Osteocyte (in vitro differentiated cells): ENCODE measurements around the gene ANKMY2. TPM values are rescaled to one million over a fixed set of nuclear protein-coding genes. Genes with fewer than 3 reads are reported as not detected.

Experiments used
- DNase-seq: peaks from one replicate; pipeline ENCODE4 v3.0.0; 2021; ENCODE audit warnings: mixed read lengths; ENCODE audit not compliant: unreplicated experiment; ENCODE audit errors: extremely low spot score
- H3K27ac Mint-ChIP-seq: one replicate; pipeline ENCODE4 v1.8.0; 2021; ENCODE audit warnings: mild to moderate bottlenecking, mixed read lengths; ENCODE audit not compliant: unreplicated experiment
- H3K27me3 Mint-ChIP-seq: one replicate; pipeline ENCODE4 v1.8.0; 2021; ENCODE audit warnings: mixed read lengths; ENCODE audit not compliant: unreplicated experiment
- H3K36me3 Mint-ChIP-seq: one replicate; pipeline ENCODE4 v1.8.0; 2021; ENCODE audit warnings: mixed read lengths; ENCODE audit not compliant: unreplicated experiment
- H3K4me1 Mint-ChIP-seq: one replicate; pipeline ENCODE4 v1.8.0; 2021; ENCODE audit warnings: mixed read lengths; ENCODE audit not compliant: unreplicated experiment
- H3K4me3 Mint-ChIP-seq: one replicate; pipeline ENCODE4 v1.8.0; 2021; ENCODE audit warnings: mild to moderate bottlenecking, moderate library complexity, mixed read lengths; ENCODE audit not compliant: unreplicated experiment
- H3K9me3 Mint-ChIP-seq: one replicate; pipeline ENCODE4 v1.8.0; 2021; ENCODE audit warnings: mixed read lengths; ENCODE audit not compliant: unreplicated experiment
- CTCF ChIP-seq: fragments of 200-600 bp; sonication (generic); IDR thresholded peaks from 2 replicates; pipeline ENCODE4 v1.5.0; 2021; ENCODE audit warnings: antibody characterized with exemption, mild to moderate bottlenecking, moderate library complexity
- total RNA-seq: library from RNA; stranded (reverse); gene quantifications from 2 replicates; pipeline ENCODE4 v1.2.1, GENCODE V29; 2021

Gene ANKMY2
- total RNA-seq, 1 donor from 2014 or later, result 16.9 TPM

GRCh38 chr7:16564909-16565426 lies 80.6 kb downstream of the ANKMY2 start:
- no peak overlapping the region for H3K27ac Mint-ChIP-seq
- TF ChIP-seq CTCF, result peak; percentile 81
- no peak overlapping the region for H3K4me3 Mint-ChIP-seq
- H3K4me1 Mint-ChIP-seq, result peaks cover 15% of the 10 kb centered on the region
- no peak for DNase-seq
- H3K27me3 Mint-ChIP-seq, result no peaks in the 10 kb centered on the region
- H3K36me3 Mint-ChIP-seq, result no peaks in the 10 kb centered on the region
- no peaks in the 10 kb centered on the region for H3K9me3 Mint-ChIP-seq

- Mint-ChIP-seq H3K4me1 (peaks cover 15% of the 10 kb centered on the region), H3K4me3 (no peak overlapping the region), H3K9me3 (no peaks in the 10 kb centered on the region), H3K27ac (no peak overlapping the region), H3K27me3 (no peaks in the 10 kb centered on the region), H3K36me3 (no peaks in the 10 kb centered on the region)
- DNase-seq, result no peak
- TF ChIP-seq CTCF, result no peak
These were observed 81.6 kb downstream of the ANKMY2 start for GRCh38 chr7:16564023-16564380.

- DNase-seq, result no peak
- H3K4me3 Mint-ChIP-seq, result no peak overlapping the region
- peaks cover 15% of the 10 kb centered on the region for H3K4me1 Mint-ChIP-seq
- TF ChIP-seq CTCF, result no peak
- H3K27ac Mint-ChIP-seq, result no peak overlapping the region
- no peaks in the 10 kb centered on the region for H3K27me3 Mint-ChIP-seq
- no peaks in the 10 kb centered on the region for H3K36me3 Mint-ChIP-seq
- no peaks in the 10 kb centered on the region for H3K9me3 Mint-ChIP-seq
These were observed 82.1 kb downstream of the ANKMY2 start for GRCh38 chr7:16563281-16564022.

- Mint-ChIP-seq H3K36me3 (no peaks in the 10 kb centered on the region), H3K4me1 (peaks cover 15% of the 10 kb centered on the region), H3K27ac (no peak overlapping the region), H3K27me3 (no peaks in the 10 kb centered on the region), H3K4me3 (no peak overlapping the region), H3K9me3 (no peaks in the 10 kb centered on the region)
- no peak for DNase-seq
- no peak for TF ChIP-seq CTCF
These were observed 82.9 kb downstream of the ANKMY2 start for GRCh38 chr7:16562456-16563220.

GRCh38 chr7:16561943-16562342 lies 83.6 kb downstream of the ANKMY2 start:
- no peaks in the 10 kb centered on the region for H3K9me3 Mint-ChIP-seq
- TF ChIP-seq CTCF, result no peak
- no peak overlapping the region for H3K27ac Mint-ChIP-seq
- no peak for DNase-seq
- H3K4me1 Mint-ChIP-seq, result peaks cover 15% of the 10 kb centered on the region
- no peaks in the 10 kb centered on the region for H3K27me3 Mint-ChIP-seq
- H3K36me3 Mint-ChIP-seq, result no peaks in the 10 kb centered on the region
- H3K4me3 Mint-ChIP-seq, result no peak overlapping the region
